ENCODE results near the gene PPP5C.
"Not testable (repeated sequence)": the region's sequence is repeated elsewhere in the genome, so short reads cannot be mapped to it uniquely, and the experiment has no call there.

Gene PPP5C

GRCh38 chr19:46311444-46311843 lies 35.4 kb upstream of the PPP5C start:
- H3K4me3 ChIP-seq (ENCODE audit: low read depth, low read length) = no peak overlapping the region
- H3K9ac ChIP-seq (ENCODE audit: low read depth, low read length) = no peak overlapping the region
- peaks cover 1% of the 10 kb centered on the region; the same call in 1 of the 2 replicates for H3K9me3 ChIP-seq (ENCODE audit: control insufficient read depth, insufficient read depth, low read length)
- no peaks in the 10 kb centered on the region for H3K4me1 ChIP-seq (ENCODE audit: control insufficient read depth, insufficient read depth, low read length)
- H3K27ac ChIP-seq (ENCODE audit: low read depth, low read length) = no peak overlapping the region
- peaks cover 29% of the 10 kb centered on the region for H3K36me3 ChIP-seq (ENCODE audit: control insufficient read depth, insufficient read depth, low read length)
- no peaks in the 10 kb centered on the region for H3K27me3 ChIP-seq (ENCODE audit: control insufficient read depth, insufficient read depth, low read length)

GRCh38 chr19:46313540-46314469 lies 33.1 kb upstream of the PPP5C start:
- not testable (repeated sequence) for H3K27ac ChIP-seq (ENCODE audit: low read depth, low read length); H3K9ac ChIP-seq (ENCODE audit: low read depth, low read length); H3K9me3 ChIP-seq (ENCODE audit: control insufficient read depth, insufficient read depth, low read length); H3K4me3 ChIP-seq (ENCODE audit: low read depth, low read length); H3K27me3 ChIP-seq (ENCODE audit: control insufficient read depth, insufficient read depth, low read length); H3K4me1 ChIP-seq (ENCODE audit: control insufficient read depth, insufficient read depth, low read length)
- H3K36me3 ChIP-seq (ENCODE audit: control insufficient read depth, insufficient read depth, low read length) = peaks cover 15% of the 10 kb centered on the region

GRCh38 chr19:46317339-46317738 lies 29.5 kb upstream of the PPP5C start:
- H3K4me1 ChIP-seq (ENCODE audit: control insufficient read depth, insufficient read depth, low read length) = no peaks in the 10 kb centered on the region
- H3K9me3 ChIP-seq (ENCODE audit: control insufficient read depth, insufficient read depth, low read length) = no peaks in the 10 kb centered on the region
- no peaks in the 10 kb centered on the region for H3K27me3 ChIP-seq (ENCODE audit: control insufficient read depth, insufficient read depth, low read length)
- H3K4me3 ChIP-seq (ENCODE audit: low read depth, low read length) = no peak overlapping the region
- peaks cover 21% of the 10 kb centered on the region for H3K36me3 ChIP-seq (ENCODE audit: control insufficient read depth, insufficient read depth, low read length)
- H3K27ac ChIP-seq (ENCODE audit: low read depth, low read length) = no peak overlapping the region
- no peak overlapping the region for H3K9ac ChIP-seq (ENCODE audit: low read depth, low read length)

GRCh38 chr19:46319613-46320012 lies 27.3 kb upstream of the PPP5C start:
- H3K9ac ChIP-seq (ENCODE audit: low read depth, low read length) = no peak overlapping the region
- peaks cover 29% of the 10 kb centered on the region for H3K36me3 ChIP-seq (ENCODE audit: control insufficient read depth, insufficient read depth, low read length)
- no peaks in the 10 kb centered on the region for H3K9me3 ChIP-seq (ENCODE audit: control insufficient read depth, insufficient read depth, low read length)
- H3K4me1 ChIP-seq (ENCODE audit: control insufficient read depth, insufficient read depth, low read length) = no peaks in the 10 kb centered on the region
- H3K27ac ChIP-seq (ENCODE audit: low read depth, low read length) = no peak overlapping the region
- no peaks in the 10 kb centered on the region for H3K27me3 ChIP-seq (ENCODE audit: control insufficient read depth, insufficient read depth, low read length)
- no peak overlapping the region for H3K4me3 ChIP-seq (ENCODE audit: low read depth, low read length)

GRCh38 chr19:46320559-46320958 lies 26.3 kb upstream of the PPP5C start:
- H3K36me3 ChIP-seq (ENCODE audit: control insufficient read depth, insufficient read depth, low read length) = peaks cover 33% of the 10 kb centered on the region
- no peak overlapping the region for H3K4me3 ChIP-seq (ENCODE audit: low read depth, low read length)
- no peaks in the 10 kb centered on the region for H3K4me1 ChIP-seq (ENCODE audit: control insufficient read depth, insufficient read depth, low read length)
- H3K9ac ChIP-seq (ENCODE audit: low read depth, low read length) = no peak overlapping the region
- no peak overlapping the region for H3K27ac ChIP-seq (ENCODE audit: low read depth, low read length)
- no peaks in the 10 kb centered on the region for H3K27me3 ChIP-seq (ENCODE audit: control insufficient read depth, insufficient read depth, low read length)
- no peaks in the 10 kb centered on the region for H3K9me3 ChIP-seq (ENCODE audit: control insufficient read depth, insufficient read depth, low read length)

GRCh38 chr19:46321653-46322052 lies 25.2 kb upstream of the PPP5C start:
- Histone ChIP-seq H3K27me3 (ENCODE audit: control insufficient read depth, insufficient read depth, low read length) (no peaks in the 10 kb centered on the region), H3K9me3 (ENCODE audit: control insufficient read depth, insufficient read depth, low read length) (peaks cover 8% of the 10 kb centered on the region), H3K27ac (ENCODE audit: low read depth, low read length) (no peak overlapping the region), H3K9ac (ENCODE audit: low read depth, low read length) (no peak overlapping the region), H3K4me3 (ENCODE audit: low read depth, low read length) (no peak overlapping the region), H3K4me1 (ENCODE audit: control insufficient read depth, insufficient read depth, low read length) (no peaks in the 10 kb centered on the region), H3K36me3 (ENCODE audit: control insufficient read depth, insufficient read depth, low read length) (peaks cover 44% of the 10 kb centered on the region)

- H3K36me3 ChIP-seq (ENCODE audit: control insufficient read depth, insufficient read depth, low read length) = peaks cover 55% of the 10 kb centered on the region
These were observed 23.7 kb upstream of the PPP5C start for GRCh38 chr19:46323227-46323626.

GRCh38 chr19:46324277-46324676 lies 22.6 kb upstream of the PPP5C start:
- H3K9me3 ChIP-seq (ENCODE audit: control insufficient read depth, insufficient read depth, low read length) = peaks cover 22% of the 10 kb centered on the region
- peaks cover 65% of the 10 kb centered on the region for H3K36me3 ChIP-seq (ENCODE audit: control insufficient read depth, insufficient read depth, low read length)

More at GRCh38 chr19:46323227-46323626, 23.7 kb upstream of the PPP5C start:
- H3K27me3 ChIP-seq (ENCODE audit: control insufficient read depth, insufficient read depth, low read length); H3K4me3 ChIP-seq (ENCODE audit: low read depth, low read length); H3K27ac ChIP-seq (ENCODE audit: low read depth, low read length); H3K9ac ChIP-seq (ENCODE audit: low read depth, low read length); H3K4me1 ChIP-seq (ENCODE audit: control insufficient read depth, insufficient read depth, low read length): not testable (repeated sequence)
- H3K9me3 ChIP-seq (ENCODE audit: control insufficient read depth, insufficient read depth, low read length) = peaks cover 20% of the 10 kb centered on the region

GRCh38 chr19:46326608-46327007 lies 20.3 kb upstream of the PPP5C start:
- H3K9ac ChIP-seq (ENCODE audit: low read depth, low read length) = no peak overlapping the region
- H3K27ac ChIP-seq (ENCODE audit: low read depth, low read length) = no peak overlapping the region
- H3K4me3 ChIP-seq (ENCODE audit: low read depth, low read length) = no peak overlapping the region
- H3K4me1 ChIP-seq (ENCODE audit: control insufficient read depth, insufficient read depth, low read length) = no peaks in the 10 kb centered on the region
- peaks cover 22% of the 10 kb centered on the region for H3K9me3 ChIP-seq (ENCODE audit: control insufficient read depth, insufficient read depth, low read length)
- no peaks in the 10 kb centered on the region for H3K27me3 ChIP-seq (ENCODE audit: control insufficient read depth, insufficient read depth, low read length)
- peaks cover 58% of the 10 kb centered on the region for H3K36me3 ChIP-seq (ENCODE audit: control insufficient read depth, insufficient read depth, low read length)

More at GRCh38 chr19:46324277-46324676, 22.6 kb upstream of the PPP5C start:
- Histone ChIP-seq H3K9ac (ENCODE audit: low read depth, low read length) (no peak overlapping the region), H3K27me3 (ENCODE audit: control insufficient read depth, insufficient read depth, low read length) (no peaks in the 10 kb centered on the region), H3K4me1 (ENCODE audit: control insufficient read depth, insufficient read depth, low read length) (no peaks in the 10 kb centered on the region), H3K27ac (ENCODE audit: low read depth, low read length) (no peak overlapping the region), H3K4me3 (ENCODE audit: low read depth, low read length) (no peak overlapping the region)

GRCh38 chr19:46328079-46328478 lies 18.8 kb upstream of the PPP5C start:
- Histone ChIP-seq H3K9ac (ENCODE audit: low read depth, low read length) (no peak overlapping the region), H3K9me3 (ENCODE audit: control insufficient read depth, insufficient read depth, low read length) (peaks cover 22% of the 10 kb centered on the region), H3K27me3 (ENCODE audit: control insufficient read depth, insufficient read depth, low read length) (no peaks in the 10 kb centered on the region), H3K27ac (ENCODE audit: low read depth, low read length) (no peak overlapping the region), H3K4me3 (ENCODE audit: low read depth, low read length) (no peak overlapping the region), H3K4me1 (ENCODE audit: control insufficient read depth, insufficient read depth, low read length) (no peaks in the 10 kb centered on the region), H3K36me3 (ENCODE audit: control insufficient read depth, insufficient read depth, low read length) (peaks cover 51% of the 10 kb centered on the region)

GRCh38 chr19:46330319-46330918 lies 16.5 kb upstream of the PPP5C start:
- Histone ChIP-seq H3K9ac (ENCODE audit: low read depth, low read length) (no peak overlapping the region), H3K9me3 (ENCODE audit: control insufficient read depth, insufficient read depth, low read length) (peaks cover 22% of the 10 kb centered on the region), H3K4me3 (ENCODE audit: low read depth, low read length) (no peak overlapping the region), H3K27me3 (ENCODE audit: control insufficient read depth, insufficient read depth, low read length) (no peaks in the 10 kb centered on the region), H3K27ac (ENCODE audit: low read depth, low read length) (no peak overlapping the region), H3K36me3 (ENCODE audit: control insufficient read depth, insufficient read depth, low read length) (peaks cover 41% of the 10 kb centered on the region), H3K4me1 (ENCODE audit: control insufficient read depth, insufficient read depth, low read length) (no peaks in the 10 kb centered on the region)
